ENCODE measurements around the gene TYW5. TPM values are rescaled to one million over a fixed set of nuclear protein-coding genes. Genes with fewer than 3 reads are reported as not detected.

The TYW5 gene
- total and polyA plus RNA-seq, 2 of the 13 experiments (the other 11 are each of a cell fraction or from before 2014, with no cell fraction given), result 8.3 to 14.6 TPM

DNA sequence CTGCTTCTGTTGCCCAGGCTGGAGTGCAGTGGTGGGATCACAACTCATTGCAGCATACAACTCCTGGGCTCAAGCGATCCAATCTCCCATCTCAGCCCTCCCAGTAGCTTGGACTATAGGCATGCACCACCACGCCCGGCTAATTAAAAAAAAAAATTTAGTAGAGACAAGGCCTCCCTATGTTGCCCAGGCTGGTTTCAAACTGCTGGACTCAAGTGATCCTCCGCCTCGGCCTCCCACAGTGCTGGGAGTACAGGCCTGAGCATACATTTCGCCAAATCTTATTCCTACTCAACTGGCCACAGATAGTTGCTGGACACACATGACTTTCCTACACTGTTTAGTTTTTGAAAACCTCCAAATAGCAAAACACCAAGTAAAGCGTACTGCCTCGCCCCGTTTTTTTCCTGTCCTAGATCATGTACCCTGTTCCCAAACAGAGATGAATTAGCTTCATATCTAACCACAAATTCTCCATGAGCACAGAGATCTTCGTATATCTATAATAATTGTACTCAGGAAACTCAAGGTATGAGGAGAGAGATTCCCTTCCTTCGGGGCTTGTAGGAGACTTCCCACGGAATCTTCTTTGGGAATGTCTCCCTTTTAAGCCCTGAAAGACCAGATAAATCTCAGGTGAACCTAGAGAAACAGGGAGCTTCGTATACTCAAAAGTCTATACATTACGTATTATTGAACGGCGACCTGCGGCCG, 44.8 kb downstream of the TYW5 start (continued):
- peak; percentile 9; the same call in 1 of the 2 replicates for TF ChIP-seq ZNF775 (CRISPR knock-in tag; IDR thresholded peaks at IDR 0.05; ENCODE audit: borderline replicate concordance)
- TF ChIP-seq, protein P1, sequence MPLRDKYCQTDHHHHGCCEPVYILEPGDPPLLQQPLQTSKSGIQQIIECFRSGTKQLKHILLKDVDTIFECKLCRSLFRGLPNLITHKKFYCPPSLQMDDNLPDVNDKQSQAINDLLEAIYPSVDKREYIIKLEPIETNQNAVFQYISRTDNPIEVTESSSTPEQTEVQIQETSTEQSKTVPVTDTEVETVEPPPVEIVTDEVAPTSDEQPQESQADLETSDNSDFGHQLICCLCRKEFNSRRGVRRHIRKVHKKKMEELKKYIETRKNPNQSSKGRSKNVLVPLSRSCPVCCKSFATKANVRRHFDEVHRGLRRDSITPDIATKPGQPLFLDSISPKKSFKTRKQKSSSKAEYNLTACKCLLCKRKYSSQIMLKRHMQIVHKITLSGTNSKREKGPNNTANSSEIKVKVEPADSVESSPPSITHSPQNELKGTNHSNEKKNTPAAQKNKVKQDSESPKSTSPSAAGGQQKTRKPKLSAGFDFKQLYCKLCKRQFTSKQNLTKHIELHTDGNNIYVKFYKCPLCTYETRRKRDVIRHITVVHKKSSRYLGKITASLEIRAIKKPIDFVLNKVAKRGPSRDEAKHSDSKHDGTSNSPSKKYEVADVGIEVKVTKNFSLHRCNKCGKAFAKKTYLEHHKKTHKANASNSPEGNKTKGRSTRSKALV (CRISPR knock-in tag; IDR thresholded peaks at IDR 0.05), result no peak
- 0 out of 2 replicates have a peak, but pooled peaks have one; percentile 6 for TF ChIP-seq ZFP1 (CRISPR knock-in tag; IDR thresholded peaks at IDR 0.05)
- TF ChIP-seq ZNF34 (CRISPR knock-in tag; IDR thresholded peaks at IDR 0.05; ENCODE audit: borderline replicate concordance), result 0 out of 2 replicates have a peak, but pooled peaks have one; percentile 7
- TF ChIP-seq NAIF1 (CRISPR knock-in tag; IDR thresholded peaks at IDR 0.05; ENCODE audit: borderline replicate concordance), result 0 out of 2 replicates have a peak, but pooled peaks have one; percentile 34
- peak; percentile 75 for TF ChIP-seq ZNF430 (CRISPR knock-in tag; IDR thresholded peaks at IDR 0.05)
- TF ChIP-seq, protein P2, sequence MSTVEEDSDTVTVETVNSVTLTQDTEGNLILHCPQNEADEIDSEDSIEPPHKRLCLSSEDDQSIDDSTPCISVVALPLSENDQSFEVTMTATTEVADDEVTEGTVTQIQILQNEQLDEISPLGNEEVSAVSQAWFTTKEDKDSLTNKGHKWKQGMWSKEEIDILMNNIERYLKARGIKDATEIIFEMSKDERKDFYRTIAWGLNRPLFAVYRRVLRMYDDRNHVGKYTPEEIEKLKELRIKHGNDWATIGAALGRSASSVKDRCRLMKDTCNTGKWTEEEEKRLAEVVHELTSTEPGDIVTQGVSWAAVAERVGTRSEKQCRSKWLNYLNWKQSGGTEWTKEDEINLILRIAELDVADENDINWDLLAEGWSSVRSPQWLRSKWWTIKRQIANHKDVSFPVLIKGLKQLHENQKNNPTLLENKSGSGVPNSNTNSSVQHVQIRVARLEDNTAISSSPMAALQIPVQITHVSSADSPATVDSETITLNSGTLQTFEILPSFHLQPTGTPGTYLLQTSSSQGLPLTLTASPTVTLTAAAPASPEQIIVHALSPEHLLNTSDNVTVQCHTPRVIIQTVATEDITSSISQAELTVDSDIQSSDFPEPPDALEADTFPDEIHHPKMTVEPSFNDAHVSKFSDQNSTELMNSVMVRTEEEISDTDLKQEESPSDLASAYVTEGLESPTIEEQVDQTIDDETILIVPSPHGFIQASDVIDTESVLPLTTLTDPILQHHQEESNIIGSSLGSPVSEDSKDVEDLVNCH (CRISPR knock-in tag; IDR thresholded peaks at IDR 0.05), result 0 out of 2 replicates have a peak, but pooled peaks have one; percentile 85
- TF ChIP-seq ZNF260 (CRISPR knock-in tag; IDR thresholded peaks at IDR 0.05; ENCODE audit: borderline replicate concordance, low read depth), result 0 out of 2 replicates have a peak, but pooled peaks have one; percentile 74
- 0 out of 2 replicates have a peak, but pooled peaks have one; percentile 12 for TF ChIP-seq ZNF224 (CRISPR knock-in tag; IDR thresholded peaks at IDR 0.05)
- TF ChIP-seq PPARG (CRISPR knock-in tag; conservative IDR thresholded peaks at IDR 0.05), result 0 out of 2 replicates have a peak, but pooled peaks have one; percentile 2
